GM12878 (cell line): ENCODE results near the gene HCRT. TPM values are rescaled to one million over a fixed set of nuclear protein-coding genes. Genes with fewer than 3 reads are reported as not detected.

Source experiments
- ATAC-seq: fragments of 200-7000 bp; cut with Tn5 transposase; 3 replicates; pipeline ENCODE4 v1.9.1; 2020; ENCODE audit warnings: mild to moderate bottlenecking, moderate library complexity
- BruUV-seq: library from RNA; stranded (reverse); fragments of 400-500 nt; replicated peaks from 2 replicates; lab custom pipeline; 2021; lab: Mats Ljungman, UMichigan
- CTCF ChIA-PET: fragments of 300-600 bp; sonication (Branson Sonifier 250); formaldehyde crosslinking; extraction: SDS; loops from one replicate; lab custom pipeline; 2021; ENCODE audit warnings: inconsistent platforms; lab: Yijun Ruan, JAX
- POLR2A ChIA-PET: fragments of 350-600 bp; formaldehyde crosslinking; extraction: SDS; loops from one replicate; lab custom pipeline; 2021; ENCODE audit warnings: inconsistent platforms; lab: Charles Lee
- RAD21 ChIA-PET: fragments of 300-600 bp; sonication (Branson Sonifier 250); formaldehyde crosslinking; loops from one replicate; lab custom pipeline; 2023; ENCODE audit warnings: antibody characterized with exemption; ENCODE audit not compliant: unreplicated experiment; lab: Charles Lee
- SMC1A ChIA-PET: fragments of 300-600 bp; sonication (Branson Sonifier 250); formaldehyde crosslinking; loops from one replicate; lab custom pipeline; 2023; ENCODE audit not compliant: unreplicated experiment, uncharacterized antibody; lab: Charles Lee
- DNase-seq: peaks from one replicate; pipeline ENCODE4 v3.0.0-alpha.2; 2011; ENCODE audit warnings: low read depth, low spot score
- FAIRE-seq: peaks from 3 replicates; lab custom pipeline; 2011; peaks lifted over from hg19 to GRCh38; lab: Jason Lieb, UNC
- H2AFZ ChIP-seq: 2 replicates; pipeline ENCODE4 v1.6.0; 2011; ENCODE audit warnings: low read depth, low read length, control low read depth; ENCODE audit not compliant: control insufficient read depth
- H3K27ac ChIP-seq: 2 replicates; pipeline ENCODE4 v1.5.1; 2011; ENCODE audit warnings: control low read depth; ENCODE audit not compliant: control insufficient read depth, insufficient read depth
- H3K27me3 ChIP-seq, 2 experiments: replicated peaks in 1 of 2; 2 replicates each; pipeline versions ENCODE4 v1.6.0 to v1.6.1; 2011; ENCODE audit warnings: low read length in 1 of 2; ENCODE audit not compliant: control insufficient read depth in 2 of 2, insufficient read depth in 2 of 2
- H3K36me3 ChIP-seq, 2 experiments: 2 replicates each; pipeline ENCODE4 v1.5.1; 2011; ENCODE audit warnings: low read length in 1 of 2; ENCODE audit not compliant: control insufficient read depth in 2 of 2, insufficient read depth in 2 of 2
- H3K4me1 ChIP-seq: 2 replicates; pipeline ENCODE4 v1.6.1; 2011; ENCODE audit warnings: mild to moderate bottlenecking, low read length, moderate library complexity, mixed read lengths; ENCODE audit not compliant: control insufficient read depth, insufficient read depth
- H3K4me2 ChIP-seq: 2 replicates; pipeline ENCODE4 v1.6.0; 2011; ENCODE audit warnings: control low read depth; ENCODE audit not compliant: control insufficient read depth, insufficient read depth
- H3K4me3 ChIP-seq: fragments of 200-600 bp; sonication (generic); 2 replicates; pipeline ENCODE4 v1.5.1; 2016
- H3K79me2 ChIP-seq: 2 replicates; pipeline ENCODE4 v1.6.0; 2011; ENCODE audit warnings: low read length; ENCODE audit not compliant: control insufficient read depth, insufficient read depth
- H3K9ac ChIP-seq: 2 replicates; pipeline ENCODE4 v1.8.0; 2011; ENCODE audit warnings: low read length, control low read depth, mixed read lengths; ENCODE audit not compliant: control insufficient read depth, insufficient read depth
- H3K9me3 ChIP-seq: replicated peaks from 3 replicates; pipeline ENCODE4 v1.5.1; 2011; ENCODE audit warnings: mild to moderate bottlenecking, low read length; ENCODE audit not compliant: control insufficient read depth, insufficient read depth
- H4K20me1 ChIP-seq: 2 replicates; pipeline ENCODE4 v1.6.0; 2011; ENCODE audit not compliant: control insufficient read depth, insufficient read depth
- BCL3 ChIP-seq: IDR thresholded peaks from 2 replicates; pipeline ENCODE4 v1.6.1; 2011; ENCODE audit warnings: borderline replicate concordance, low read depth, mild to moderate bottlenecking, moderate library complexity, low read length; ENCODE audit not compliant: insufficient read depth, poor library complexity, severe bottlenecking
- CEBPZ ChIP-seq: fragments of 150-350 bp; IDR thresholded peaks from 2 replicates; pipeline ENCODE4 v1.6.1; 2016; ENCODE audit warnings: low read depth, low read length
- ETV6 ChIP-seq, 2 experiments: fragments of 450-650 bp in 1 of 2; IDR thresholded peaks in 1 of 2; conservative IDR thresholded peaks in 1 of 2; 2 replicates each; pipeline ENCODE4 v1.6.1; 2014; ENCODE audit warnings: antibody characterized with exemption in 1 of 2, borderline replicate concordance in 1 of 2, low read depth in 1 of 2, mild to moderate bottlenecking in 1 of 2, moderate library complexity in 1 of 2
- HDGF ChIP-seq: fragments of 450-650 bp; IDR thresholded peaks from 2 replicates; pipeline ENCODE4 v1.6.1; 2016; ENCODE audit warnings: antibody characterized with exemption
- IKZF2 ChIP-seq, 2 experiments: fragments of 450-650 bp; IDR thresholded peaks; 2 replicates each; pipeline ENCODE4 v1.6.1; 2017; ENCODE audit warnings: mild to moderate bottlenecking in 2 of 2, moderate library complexity in 2 of 2
- MYC ChIP-seq: IDR thresholded peaks from 2 replicates; pipeline ENCODE4 v1.6.1; 2011; ENCODE audit warnings: mild to moderate bottlenecking, low read length, moderate library complexity, inconsistent platforms; ENCODE audit not compliant: insufficient read depth, insufficient replicate concordance, insufficient read length, severe bottlenecking
- POU2F2 ChIP-seq: IDR thresholded peaks from 3 replicates; pipeline ENCODE4 v1.6.1; 2011; ENCODE audit warnings: low read depth, mild to moderate bottlenecking, low read length, borderline replicate concordance
- SPI1 ChIP-seq: IDR thresholded peaks from 2 replicates; pipeline ENCODE4 v1.6.1; 2011; ENCODE audit warnings: low read depth, mild to moderate bottlenecking, low read length, moderate library complexity, borderline replicate concordance; ENCODE audit not compliant: insufficient read depth
- TBL1XR1 ChIP-seq: IDR thresholded peaks from 2 replicates; pipeline ENCODE4 v1.6.1; 2012; ENCODE audit warnings: low read depth, low read length, improper control_type of control experiment
- TCF7 ChIP-seq: IDR thresholded peaks from 2 replicates; pipeline ENCODE4 v1.6.1; 2014; ENCODE audit warnings: antibody characterized with exemption, borderline replicate concordance
- WGBS: methylation state at CpG from one replicate; pipeline ENCODE4 v1.1.6; 2016; ENCODE audit warnings: low lambda C conversion rate; ENCODE audit not compliant: insufficient replicate concordance, insufficient coverage; ENCODE audit errors: missing lambda C conversion rate; 5-methylcytosine and 5-hydroxymethylcytosine counted together
- in situ Hi-C: fragments of 300-500 bp; cut with MboI; formaldehyde crosslinking; loops from 9 replicates; pipeline ENCODE4 v1.14.3; 2018; ENCODE audit warnings: mixed read lengths
- intact Hi-C: fragments of 100-400 bp; cut with micrococcal nuclease; formaldehyde crosslinking; loops from one replicate; pipeline ENCODE4 v1.14.2; 2022; ENCODE audit not compliant: unreplicated experiment
- polyA plus RNA-seq, 11 experiments: library from polyadenylated mRNA; depleted of rRNA in 4 of 11; unstranded in 6 of 11; stranded (reverse) in 5 of 11; fragments of >200 nt; fragmentation: Nextera tagmentation in 4 of 11; fragmentation: Illumina TruSeq in 1 of 11; extraction: Ambion mirVana in 4 of 11; extraction: Trizol in 1 of 11; gene quantifications; 1 replicate in 1 of 11; 2 replicates in 10 of 11; pipeline versions ENCODE4 v1.2.1 to v1.2.3, GENCODE V29; 2011 to 2016; ENCODE audit warnings: inconsistent platforms in 2 of 11, missing spikeins in 2 of 11, low read depth in 1 of 11
- total RNA-seq, 4 experiments: library from RNA; depleted of rRNA in 3 of 4; stranded (reverse); fragments of >200 nt in 3 of 4; fragmentation: Illumina TruSeq in 1 of 4; extraction: Trizol in 1 of 4; gene quantifications; 2 replicates each; pipeline versions ENCODE4 v1.2.1 to v1.2.3, GENCODE V29; 2013 to 2021

HCRT gene
- total and polyA plus RNA-seq, 10 of the 15 experiments (the other 5 are each of a cell fraction or from before 2014, with no cell fraction given) = 0.41 TPM; not detected in 9

GRCh38 chr17:42179335-42179734, 5.9 kb downstream of the HCRT start:
- Histone ChIP-seq H3K27me3 (no peaks in the 10 kb centered on the region), H3K4me1 (peaks cover 34% of the 10 kb centered on the region), H3K27ac (no peak overlapping the region), H2AFZ (no peak overlapping the region), H3K9me3 (no peaks in the 10 kb centered on the region), H3K4me2 (no peak overlapping the region), H3K4me3 (no peak overlapping the region), H4K20me1 (no peaks in the 10 kb centered on the region), H3K79me2 (no peaks in the 10 kb centered on the region), H3K36me3 (no peaks in the 10 kb centered on the region), H3K9ac (no peak overlapping the region)
- ChIA-PET POLR2A (interaction anchor here (0.6 to 2.0 kb wide), 3 partner anchors 8 to 60 kb away, joined by 6 read pairs; partner anchors contain the start of gene RAB5C), CTCF (interaction anchor here (0.7 to 4.6 kb wide), 12 partner anchors 10 to 262 kb away, joined by 3 to 138 read pairs (median 7); partner anchors contain the start of genes DHX58 and KAT2A), SMC1A (interaction anchor here (1.0 to 4.7 kb wide), 5 partner anchors 15 to 66 kb away, joined by 3 to 53 read pairs (median 11); partner anchors contain the start of genes DHX58, GHDC, KAT2A and RAB5C), RAD21 (interaction anchor here (1.5 to 4.7 kb wide), 5 partner anchors 17 to 224 kb away, joined by 4 to 78 read pairs (median 5); partner anchors contain the start of gene KAT2A)
- WGBS = 0% methylated on average over 1 of the region's 1 CpG
- no TSS peak for BruUV-seq
- TF ChIP-seq IKZF2 (IDR thresholded peaks at IDR 0.05) = no peak
- no peak for TF ChIP-seq HDGF
- no peak for DNase-seq
- in situ Hi-C loops (no loop called here), intact Hi-C loops (no loop called here)
- no peak for ATAC-seq
- peak; percentile 18 for FAIRE-seq

- 1% methylated on average over 14 of the region's 14 CpGs for WGBS
- ChIA-PET SMC1A (interaction anchor here (1.0 to 4.7 kb wide), 5 partner anchors 16 to 59 kb away, joined by 3 to 53 read pairs (median 5); partner anchors contain the start of genes GHDC, KAT2A and RAB5C), POLR2A (interaction anchor here (0.5 to 2.0 kb wide), 3 partner anchors 24 to 165 kb away, joined by 3 to 6 read pairs (median 6); partner anchors contain the start of gene RAB5C), RAD21 (interaction anchor here (0.5 to 4.7 kb wide), 3 partner anchors 59 to 217 kb away, joined by 3 to 78 read pairs (median 5); partner anchors contain the start of gene KAT2A), CTCF (interaction anchor here (0.6 to 4.6 kb wide), 11 partner anchors 10 to 262 kb away, joined by 3 to 138 read pairs (median 3); partner anchors contain the start of gene KAT2A)
- Histone ChIP-seq H3K9me3 (no peaks in the 10 kb centered on the region), H3K4me2 (peak overlapping the region; percentile 11; the same call in 1 of the 2 replicates), H4K20me1 (no peaks in the 10 kb centered on the region), H3K4me3 (no peak overlapping the region), H3K27me3 (no peaks in the 10 kb centered on the region), H3K36me3 (no peaks in the 10 kb centered on the region), H2AFZ (no peak overlapping the region), H3K4me1 (peaks cover 32% of the 10 kb centered on the region), H3K9ac (no peak overlapping the region), H3K79me2 (no peaks in the 10 kb centered on the region), H3K27ac (no peak overlapping the region)
- ATAC-seq (peak; percentile 60), FAIRE-seq (peak; percentile 65), DNase-seq (no peak)
- intact Hi-C loops = no loop called here
- in situ Hi-C loops = no loop called here
- BruUV-seq = no TSS peak
- TF ChIP-seq ETV6 (conservative IDR thresholded peaks at IDR 0.05 in 1 of 2, IDR thresholded peaks at IDR 0.05 in 1 of 2; ENCODE audit: borderline replicate concordance in 1 of 2, low read depth in 1 of 2) (no peak), TBL1XR1 (peak; percentile 51; the same call in 1 of the 2 replicates), CEBPZ (no peak), MYC (no peak), POU2F2 (no peak), TCF7 (no peak), SPI1 (peak; percentile 36; the same call in 1 of the 2 replicates), BCL3 (no peak)
These were observed 6.4 kb downstream of the HCRT start for GRCh38 chr17:42178817-42179216.
